ENCODE measurements around the gene OR6N1.

Gene OR6N1

GRCh38 chr1:158719664-158720063, 52.3 kb downstream of the OR6N1 start:
- H3K27me3 ChIP-seq: no peaks in the 10 kb centered on the region
- DNase-seq: no peak
- H3K9me3 ChIP-seq: no peaks in the 10 kb centered on the region; the same call in 1 of the 2 replicates
- no peak overlapping the region for H3K4me3 ChIP-seq (ENCODE audit: low read depth, low read length)
- TF ChIP-seq CTCF (IDR thresholded peaks at IDR 0.05; ENCODE audit: low read depth, low read length): no peak
- H3K36me3 ChIP-seq: no peaks in the 10 kb centered on the region
- H3K4me1 ChIP-seq: no peaks in the 10 kb centered on the region

- no peak for DNase-seq
- H3K27me3 ChIP-seq: no peaks in the 10 kb centered on the region
- no peaks in the 10 kb centered on the region; the same call in 1 of the 2 replicates for H3K9me3 ChIP-seq
- no peak for TF ChIP-seq CTCF (IDR thresholded peaks at IDR 0.05; ENCODE audit: low read depth, low read length)
- H3K4me3 ChIP-seq (ENCODE audit: low read depth, low read length): no peak overlapping the region
- no peaks in the 10 kb centered on the region for H3K36me3 ChIP-seq
- no peaks in the 10 kb centered on the region for H3K4me1 ChIP-seq
Observed at GRCh38 chr1:158717344-158717743, 54.7 kb downstream of the OR6N1 start.

GRCh38 chr1:158716335-158716734, 55.7 kb downstream of the OR6N1 start:
- H3K27me3 ChIP-seq: no peaks in the 10 kb centered on the region
- H3K4me3 ChIP-seq (ENCODE audit: low read depth, low read length): no peak overlapping the region
- H3K4me1 ChIP-seq: no peaks in the 10 kb centered on the region
- no peaks in the 10 kb centered on the region for H3K36me3 ChIP-seq
- no peak for DNase-seq
- no peak for TF ChIP-seq CTCF (IDR thresholded peaks at IDR 0.05; ENCODE audit: low read depth, low read length)
- no peaks in the 10 kb centered on the region; the same call in 1 of the 2 replicates for H3K9me3 ChIP-seq

GRCh38 chr1:158714754-158715153, 57.2 kb downstream of the OR6N1 start:
- Histone ChIP-seq H3K9me3 (no peaks in the 10 kb centered on the region; the same call in 1 of the 2 replicates), H3K27me3 (no peaks in the 10 kb centered on the region), H3K4me3 (ENCODE audit: low read depth, low read length) (no peak overlapping the region), H3K4me1 (no peaks in the 10 kb centered on the region), H3K36me3 (no peaks in the 10 kb centered on the region)
- TF ChIP-seq CTCF (IDR thresholded peaks at IDR 0.05; ENCODE audit: low read depth, low read length): no peak
- DNase-seq: no peak

All from BE2C (cell line).